DND-41 (cell line): Measurements from ENCODE around the gene FBXL14.

Experiments used
- ATAC-seq: fragments of 200-7000 bp; cut with Tn5 transposase; 3 replicates; pipeline ENCODE4 v1.9.1; 2021; ENCODE audit warnings: low read depth; ENCODE audit not compliant: insufficient read depth
- DNase-seq: peaks from one replicate; pipeline ENCODE4 v3.0.0-alpha.2; 2020
- H2AFZ ChIP-seq: 2 replicates; pipeline ENCODE4 v1.6.0; 2012; ENCODE audit warnings: low read depth, low read length
- H3K27ac ChIP-seq: 2 replicates; pipeline ENCODE4 v1.5.1; 2012; ENCODE audit warnings: low read length, inconsistent platforms
- H3K27me3 ChIP-seq: fragments of 200-600 bp; sonication (generic); 2 replicates; pipeline ENCODE4 v1.6.0; 2012; ENCODE audit warnings: low read length, mild to moderate bottlenecking, inconsistent platforms; ENCODE audit not compliant: insufficient read depth, poor library complexity
- H3K36me3 ChIP-seq: 2 replicates; pipeline ENCODE4 v1.5.1; 2012; ENCODE audit warnings: low read length, inconsistent platforms; ENCODE audit not compliant: insufficient read depth
- H3K4me1 ChIP-seq: 2 replicates; pipeline ENCODE4 v1.5.1; 2012; ENCODE audit warnings: mild to moderate bottlenecking, low read length; ENCODE audit not compliant: insufficient read depth
- H3K4me2 ChIP-seq: 2 replicates; pipeline ENCODE4 v1.6.0; 2012; ENCODE audit warnings: mild to moderate bottlenecking, moderate library complexity, low read length, inconsistent platforms; ENCODE audit not compliant: insufficient read depth
- H3K4me3 ChIP-seq, 2 experiments: fragments of 200-600 bp in 1 of 2; shearing (Covaris generic) in 1 of 2; 2 replicates each; pipeline ENCODE4 v1.5.1; 2012 to 2016; ENCODE audit warnings: inconsistent platforms in 2 of 2, low read length in 2 of 2, mild to moderate bottlenecking in 2 of 2, low read depth in 1 of 2, moderate library complexity in 1 of 2
- H3K79me2 ChIP-seq: 2 replicates; pipeline ENCODE4 v1.6.0; 2012; ENCODE audit warnings: low read length, inconsistent platforms; ENCODE audit not compliant: insufficient read depth
- H3K9ac ChIP-seq: 2 replicates; pipeline ENCODE4 v1.6.0; 2012; ENCODE audit warnings: low read depth, mild to moderate bottlenecking, inconsistent platforms, low read length, moderate library complexity
- H3K9me3 ChIP-seq: 2 replicates; pipeline ENCODE4 v1.5.1; 2012; ENCODE audit warnings: low read length, moderate library complexity, mild to moderate bottlenecking, inconsistent platforms; ENCODE audit not compliant: insufficient read depth, severe bottlenecking
- H4K20me1 ChIP-seq: 2 replicates; pipeline ENCODE4 v1.6.0; 2012; ENCODE audit warnings: low read length; ENCODE audit not compliant: insufficient read depth
- CTCF ChIP-seq: IDR thresholded peaks from 2 replicates; pipeline ENCODE4 v1.5.1; 2012; ENCODE audit warnings: borderline replicate concordance, low read length, moderate library complexity, mild to moderate bottlenecking; ENCODE audit not compliant: poor library complexity, severe bottlenecking; ENCODE audit errors: extremely low read depth
- EZH2 ChIP-seq: IDR thresholded peaks from 3 replicates; pipeline ENCODE4 v1.6.1; 2012; ENCODE audit warnings: borderline replicate concordance, low read depth, mild to moderate bottlenecking, moderate library complexity, low read length, inconsistent platforms; ENCODE audit not compliant: severe bottlenecking

Gene FBXL14

DNA sequence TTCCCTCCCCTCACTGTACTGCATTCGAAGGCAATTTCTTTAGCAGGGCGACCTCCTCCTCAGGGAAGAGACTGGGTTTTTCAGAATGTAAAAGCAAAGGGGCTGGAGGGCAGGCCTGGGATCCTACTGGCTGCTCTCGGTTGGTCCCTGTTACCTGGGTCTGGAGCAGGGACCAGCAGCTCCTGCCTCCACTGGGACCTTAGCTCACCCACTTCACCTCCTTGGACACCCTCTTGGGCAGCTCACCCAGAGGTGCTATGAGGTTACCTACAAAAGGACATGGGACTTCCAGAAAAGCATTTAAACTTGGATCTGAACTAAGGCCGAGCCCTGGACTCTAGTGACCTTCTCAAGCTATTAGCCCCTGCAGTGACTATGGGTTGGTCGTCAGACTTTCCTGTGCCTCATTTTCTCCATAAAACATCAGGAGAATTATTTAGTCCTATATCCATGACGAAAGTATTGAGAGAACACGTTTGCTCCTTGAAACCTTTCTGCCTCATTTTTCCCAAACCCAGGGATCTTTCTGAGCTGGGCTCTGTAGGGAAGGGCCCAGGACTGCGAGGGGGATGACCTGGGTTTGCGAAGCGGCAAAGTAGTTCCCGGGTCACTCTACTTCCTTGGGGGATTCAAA is 65.0 kb downstream of the FBXL14 start:
- no peaks in the 10 kb centered on the region for H3K79me2 ChIP-seq
- peaks cover 10% of the 10 kb centered on the region for H3K4me1 ChIP-seq
- no peak for TF ChIP-seq EZH2
- TF ChIP-seq CTCF = no peak
- ATAC-seq = no peak
- no peak overlapping the region for H2AFZ ChIP-seq
- no peaks in the 10 kb centered on the region for H3K9me3 ChIP-seq
- no peak overlapping the region for H3K27ac ChIP-seq
- H3K9ac ChIP-seq = no peak overlapping the region
- H3K27me3 ChIP-seq = peaks cover 29% of the 10 kb centered on the region
- no peak for DNase-seq
- no peak overlapping the region for H3K4me2 ChIP-seq
- no peaks in the 10 kb centered on the region for H3K36me3 ChIP-seq
- H4K20me1 ChIP-seq = peaks cover 6% of the 10 kb centered on the region; the same call in 1 of the 2 replicates
- H3K4me3 ChIP-seq = no peak overlapping the region

DNA sequence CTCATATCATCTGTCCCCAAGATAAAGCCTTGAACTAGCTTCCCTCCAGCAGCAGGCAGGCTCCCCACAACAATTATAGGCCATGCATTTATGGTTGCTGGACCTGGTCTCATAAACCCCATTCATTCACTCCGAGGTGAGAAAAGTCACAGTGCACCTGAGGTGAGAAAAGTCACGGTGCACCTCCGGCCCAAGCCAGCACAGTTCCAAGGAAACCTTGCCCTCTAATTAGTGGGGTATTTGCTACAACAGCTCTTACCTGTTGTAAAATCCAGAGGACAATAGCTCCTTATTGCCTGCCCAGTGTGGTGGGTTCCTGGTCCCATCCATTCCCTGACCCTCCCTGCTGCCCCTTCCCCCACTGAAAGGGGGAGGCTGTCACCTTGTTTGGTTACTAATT is 65.6 kb downstream of the FBXL14 start:
- peaks cover 24% of the 10 kb centered on the region for H3K27me3 ChIP-seq
- no peaks in the 10 kb centered on the region for H3K36me3 ChIP-seq
- no peak overlapping the region for H2AFZ ChIP-seq
- H3K4me3 ChIP-seq = no peak overlapping the region
- no peak for DNase-seq
- TF ChIP-seq EZH2 (no peak), CTCF (no peak)
- peaks cover 6% of the 10 kb centered on the region; the same call in 1 of the 2 replicates for H4K20me1 ChIP-seq
- no peak for ATAC-seq
- no peak overlapping the region for H3K27ac ChIP-seq
- H3K9ac ChIP-seq = no peak overlapping the region
- no peaks in the 10 kb centered on the region for H3K79me2 ChIP-seq
- H3K4me2 ChIP-seq = no peak overlapping the region
- no peaks in the 10 kb centered on the region for H3K9me3 ChIP-seq
- peaks cover 5% of the 10 kb centered on the region for H3K4me1 ChIP-seq

- TF ChIP-seq CTCF (no peak), EZH2 (no peak)
- no peak for DNase-seq
- ATAC-seq = no peak
- H3K9ac ChIP-seq = no peak overlapping the region
- H3K9me3 ChIP-seq = no peaks in the 10 kb centered on the region
- no peaks in the 10 kb centered on the region for H3K4me1 ChIP-seq
- H3K27ac ChIP-seq = no peak overlapping the region
- H3K4me3 ChIP-seq = no peak overlapping the region
- no peaks in the 10 kb centered on the region for H3K79me2 ChIP-seq
- H4K20me1 ChIP-seq = peaks cover 6% of the 10 kb centered on the region; the same call in 1 of the 2 replicates
- H3K27me3 ChIP-seq = peaks cover 19% of the 10 kb centered on the region
- H2AFZ ChIP-seq = no peak overlapping the region
- no peak overlapping the region for H3K4me2 ChIP-seq
- H3K36me3 ChIP-seq = no peaks in the 10 kb centered on the region
Observed at GRCh38 chr12:1527789-1528188, 66.6 kb downstream of the FBXL14 start.
